ENCODE data around the gene CSKMT. TPM values are rescaled to one million over a fixed set of nuclear protein-coding genes. Genes with fewer than 3 reads are reported as not detected.

The CSKMT gene
- total and polyA plus RNA-seq, 2 donors (not counting 3 experiments of a cell fraction or from before 2014, with no cell fraction given): 7.8 to 38.1 TPM

DNA sequence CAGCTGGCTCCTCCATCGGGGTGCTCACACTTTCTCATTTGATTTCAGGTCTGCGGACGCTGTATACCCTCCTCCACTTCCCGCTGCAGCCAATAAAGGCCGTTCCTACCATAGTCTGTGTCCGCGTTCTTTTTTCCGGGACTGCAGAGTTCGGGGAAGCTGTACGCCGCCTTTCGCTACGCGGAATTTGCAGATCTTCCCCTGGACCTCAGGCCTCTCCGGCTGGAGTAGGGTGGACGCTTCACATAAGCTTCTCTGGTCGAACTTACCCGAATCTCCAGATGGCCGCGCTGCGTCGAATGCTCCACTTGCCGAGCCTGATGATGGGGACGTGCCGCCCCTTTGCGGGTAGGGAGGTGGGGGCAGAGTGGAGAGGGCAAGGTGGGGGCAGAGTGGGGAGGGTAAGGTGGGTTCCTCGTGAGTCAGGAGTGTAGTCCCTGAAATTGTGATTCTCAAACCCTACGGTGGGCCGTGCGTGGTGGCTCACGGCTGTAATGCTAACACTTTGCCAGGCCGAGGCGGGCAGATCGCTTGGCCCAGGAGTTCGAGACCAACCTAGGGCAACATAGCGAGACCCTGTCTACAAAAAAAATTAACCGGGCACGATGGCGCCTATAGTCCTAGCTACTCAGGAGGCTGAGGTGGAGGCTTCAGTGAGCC is 617 bp downstream of the CSKMT start:
- no peak for DNase-seq (ENCODE audit: low read depth, low spot score)
- H2AFZ ChIP-seq (ENCODE audit: low read depth, low read length): no peak overlapping the region

More for the DNA sequence above, 617 bp downstream of the CSKMT start:
- CTCF ChIA-PET: interaction anchor here (0.9 to 2.5 kb wide), 14 partner anchors 10 to 271 kb away, joined by 3 to 15 read pairs (median 6); partner anchors contain the start of genes B3GAT3, BSCL2, GNG3 and INTS5
- Histone ChIP-seq H3K9me3 (replicated peaks; ENCODE audit: control insufficient read depth, insufficient read depth, low read length) (no peaks in the 10 kb centered on the region), H3K27ac (ENCODE audit: insufficient read depth, low read depth, low read length) (peak overlapping the region; percentile 44), H3K9me1 (replicated peaks; ENCODE audit: control insufficient read depth, extremely low read depth, insufficient read depth, low read length) (no peaks in the 10 kb centered on the region), H3K4me1 (ENCODE audit: control insufficient read depth, extremely low read depth, insufficient read depth, low read length) (peaks cover 16% of the 10 kb centered on the region), H3K36me3 (ENCODE audit: control insufficient read depth in 2 of 2, extremely low read depth in 1 of 2, insufficient read depth in 2 of 2, low read length in 2 of 2) (peaks cover 0 to 2% of the 10 kb centered on the region in 2 experiments), H3K4me3 (replicated peaks in 1 of 3; ENCODE audit: insufficient read depth in 1 of 3, low read depth in 1 of 3, low read length in 3 of 3) (peak overlapping the region; percentile 42 to 83 (median 59)), H3K9ac (replicated peaks; ENCODE audit: extremely low read depth, insufficient read depth, low read length) (peak overlapping the region; percentile 69), H4K20me1 (replicated peaks; ENCODE audit: control insufficient read depth, extremely low read depth, insufficient read depth, low read length) (no peaks in the 10 kb centered on the region), H3K4me2 (ENCODE audit: insufficient read depth, low read length) (peak overlapping the region; percentile 83), H3K27me3 (ENCODE audit: control insufficient read depth in 2 of 2, insufficient read depth in 2 of 2, low read length in 2 of 2) (no peaks in the 10 kb centered on the region), H3K79me2 (ENCODE audit: control insufficient read depth, insufficient read depth, low read length) (peaks cover 33% of the 10 kb centered on the region)
- TF ChIP-seq JUN (IDR thresholded peaks at IDR 0.05; ENCODE audit: borderline replicate concordance, insufficient read depth, insufficient read length, low read depth): no peak
- no peak for TF ChIP-seq GATA2 (IDR thresholded peaks at IDR 0.05; ENCODE audit: insufficient read depth, insufficient read length, low read depth, low read length)
- TF ChIP-seq FOS (IDR thresholded peaks at IDR 0.05; ENCODE audit: borderline replicate concordance, insufficient read depth, low read length): no peak
- TF ChIP-seq POLR2AphosphoS5 (IDR thresholded peaks at IDR 0.05; ENCODE audit: insufficient read depth, low read depth, low read length): no peak
- no peak for TF ChIP-seq EZH2 (IDR thresholded peaks at IDR 0.05; ENCODE audit: borderline replicate concordance, low read depth, low read length, severe bottlenecking)
- TF ChIP-seq POLR2A (IDR thresholded peaks at IDR 0.05; ENCODE audit: low read depth, low read length): no peak
- no peak for TF ChIP-seq MAX (IDR thresholded peaks at IDR 0.05; ENCODE audit: insufficient read depth, insufficient read length)
- no peak for TF ChIP-seq MYC (IDR thresholded peaks at IDR 0.05; ENCODE audit: low read depth, low read length)
- TF ChIP-seq, protein P1, sequence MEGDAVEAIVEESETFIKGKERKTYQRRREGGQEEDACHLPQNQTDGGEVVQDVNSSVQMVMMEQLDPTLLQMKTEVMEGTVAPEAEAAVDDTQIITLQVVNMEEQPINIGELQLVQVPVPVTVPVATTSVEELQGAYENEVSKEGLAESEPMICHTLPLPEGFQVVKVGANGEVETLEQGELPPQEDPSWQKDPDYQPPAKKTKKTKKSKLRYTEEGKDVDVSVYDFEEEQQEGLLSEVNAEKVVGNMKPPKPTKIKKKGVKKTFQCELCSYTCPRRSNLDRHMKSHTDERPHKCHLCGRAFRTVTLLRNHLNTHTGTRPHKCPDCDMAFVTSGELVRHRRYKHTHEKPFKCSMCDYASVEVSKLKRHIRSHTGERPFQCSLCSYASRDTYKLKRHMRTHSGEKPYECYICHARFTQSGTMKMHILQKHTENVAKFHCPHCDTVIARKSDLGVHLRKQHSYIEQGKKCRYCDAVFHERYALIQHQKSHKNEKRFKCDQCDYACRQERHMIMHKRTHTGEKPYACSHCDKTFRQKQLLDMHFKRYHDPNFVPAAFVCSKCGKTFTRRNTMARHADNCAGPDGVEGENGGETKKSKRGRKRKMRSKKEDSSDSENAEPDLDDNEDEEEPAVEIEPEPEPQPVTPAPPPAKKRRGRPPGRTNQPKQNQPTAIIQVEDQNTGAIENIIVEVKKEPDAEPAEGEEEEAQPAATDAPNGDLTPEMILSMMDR (IDR thresholded peaks at IDR 0.05; ENCODE audit: extremely low read depth in 1 of 2, insufficient read depth in 1 of 2, low read depth in 1 of 2, low read length in 2 of 2): no peak
- peak; percentile 35 for FAIRE-seq
- BruUV-seq (replicated peaks): no TSS peak
- dilution Hi-C loops (cut with MboI; ENCODE audit: extremely low pct_ligation_motif_present, low sequenced_read_pairs): no loop called here
- intact Hi-C loops (cut with micrococcal nuclease): loop anchor here (1.0 to 5.0 kb wide), 4 partner anchors 12 to 53 kb away; partner anchors contain the start of genes BSCL2, EML3, GNG3 and INTS5
- POLR2A ChIA-PET: interaction anchor here (0.8 to 2.2 kb wide), 30 partner anchors 9 to 327 kb away, joined by 3 to 71 read pairs (median 8); partner anchors contain the start of genes AHNAK, B3GAT3, EEF1G and EML3

Measured in endothelial cell of umbilical vein (primary cell).